ENCODE data around the gene RETREG2. TPM values are rescaled to one million over a fixed set of nuclear protein-coding genes. Genes with fewer than 3 reads are reported as not detected.

RETREG2 gene
- total and polyA plus RNA-seq, 2 of the 4 experiments (the other 2 are of a cell fraction) = 45.2 to 51.1 TPM

DNA sequence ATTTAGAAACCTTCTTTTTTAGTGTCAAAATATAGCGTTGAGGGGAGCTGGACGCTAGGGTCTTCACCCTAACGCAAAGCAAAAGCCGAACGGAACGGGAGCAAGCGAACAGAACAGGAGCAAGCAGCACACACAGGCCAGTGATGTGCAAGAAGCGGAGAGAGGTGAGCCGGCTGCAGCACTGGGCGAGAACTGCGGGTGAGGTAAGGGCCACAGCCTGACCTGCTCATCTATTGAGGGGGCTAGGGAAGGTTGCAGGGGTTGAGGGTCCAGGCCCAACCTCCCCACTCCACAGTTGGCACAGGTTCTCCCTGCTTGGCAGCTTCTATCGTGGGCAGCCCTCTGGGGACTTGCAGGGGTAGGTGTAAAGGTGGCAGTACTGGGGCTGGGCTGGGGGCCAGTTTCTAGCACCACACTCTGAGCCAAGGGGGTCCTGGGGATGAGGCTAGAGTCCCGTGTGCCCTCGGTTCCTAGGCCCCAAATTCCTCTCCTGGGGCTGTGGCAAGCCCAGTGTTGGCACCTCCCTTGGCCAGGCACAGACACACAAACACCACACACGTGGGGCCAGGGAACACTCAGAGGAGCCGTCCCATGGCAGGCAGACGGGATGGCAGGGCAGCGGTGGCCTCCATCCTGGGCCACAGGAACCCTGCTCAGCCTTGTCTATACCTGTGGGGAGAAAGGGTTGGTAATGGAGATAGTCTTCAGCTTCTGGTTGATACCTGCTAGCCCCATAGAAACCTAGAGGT lies 41.9 kb downstream of the RETREG2 start:
- H2AK9ac ChIP-seq (replicated peaks; ENCODE audit: low read depth, low read length, poor library complexity) = peak overlapping the region; percentile 25
- H4K91ac ChIP-seq (ENCODE audit: insufficient read depth, low read depth, low read length) = no peak overlapping the region
- H2BK15ac ChIP-seq (ENCODE audit: low read depth, low read length) = no peak overlapping the region
- no peaks in the 10 kb centered on the region for H3K27me3 ChIP-seq (ENCODE audit: control insufficient read depth, insufficient read depth, low read length)
- no peak for ATAC-seq (ENCODE audit: low read depth)
- intact Hi-C loops (cut with micrococcal nuclease) (loop anchor here (1.0 to 2.0 kb wide), 2 partner anchors 59 to 78 kb away; partner anchors contain the start of gene DNAJB2), dilution Hi-C loops (cut with HindIII; ENCODE audit: low sequenced_read_pairs, unreplicated experiment) (no loop called here), in situ Hi-C loops (cut with MboI; ENCODE audit: low sequenced_read_pairs) (no loop called here)
- no peak overlapping the region for H4K5ac ChIP-seq (ENCODE audit: low read depth, low read length)
- ChIA-PET POLR2A (ENCODE audit: unreplicated experiment) (no interaction called here), CTCF (no interaction called here)
- DNase-seq = no peak
- 93% methylated on average over 6 of the region's 18 CpGs; no CpG with 5 or more reads in 1 of the 2 experiments for WGBS, 2 experiments (ENCODE audit: extremely low coverage in 2 of 2, insufficient read length in 1 of 2)
- peaks cover 8% of the 10 kb centered on the region for H4K20me1 ChIP-seq (ENCODE audit: insufficient read depth, low read length)
- no TSS peak for BruUV-seq (replicated peaks)
- H4K8ac ChIP-seq (ENCODE audit: low read depth in 2 of 2, low read length in 2 of 2) = no peak overlapping the region
- peaks cover 8 to 22% of the 10 kb centered on the region in 2 experiments; a peak in 3 of 4 replicates for H3K79me1 ChIP-seq (ENCODE audit: low read depth in 1 of 2, low read length in 2 of 2)
- H3K4me3 ChIP-seq (ENCODE audit: insufficient read depth, low read depth, low read length) = no peak overlapping the region
- H3K27ac ChIP-seq (ENCODE audit: insufficient read depth, low read length) = no peak overlapping the region
- H2AK5ac ChIP-seq (ENCODE audit: low read depth, low read length) = no peak overlapping the region
- no peak overlapping the region for H3K4me2 ChIP-seq (ENCODE audit: low read depth, low read length)
- no peak overlapping the region for H3K56ac ChIP-seq (ENCODE audit: extremely low read depth, insufficient read depth, low read length)
- H3K9me1 ChIP-seq (ENCODE audit: insufficient read depth, low read length) = peaks cover 6% of the 10 kb centered on the region
- H3K18ac ChIP-seq (ENCODE audit: low read depth, low read length) = no peak overlapping the region
- no peak overlapping the region for H2AFZ ChIP-seq (replicated peaks; ENCODE audit: low read length, poor library complexity)
- no peak overlapping the region for H3K14ac ChIP-seq (replicated peaks; ENCODE audit: low read depth, low read length)
- no peak overlapping the region for H3K9ac ChIP-seq (ENCODE audit: low read depth, low read length)
- H2BK5ac ChIP-seq (ENCODE audit: low read depth, low read length, poor library complexity, severe bottlenecking) = no peak overlapping the region
- no peak overlapping the region for H2BK120ac ChIP-seq (ENCODE audit: low read depth, low read length)
- H3K4ac ChIP-seq (ENCODE audit: low read depth, low read length) = no peak overlapping the region
- H2BK20ac ChIP-seq (ENCODE audit: low read depth, low read length) = no peak overlapping the region
- peaks cover 5% of the 10 kb centered on the region; the same call in 1 of the 2 replicates for H3K4me1 ChIP-seq (ENCODE audit: control insufficient read depth, insufficient read depth, low read length)
- H3K9me3 ChIP-seq (ENCODE audit: control insufficient read depth, insufficient read depth, low read length) = no peaks in the 10 kb centered on the region
- no peak overlapping the region for H3K23ac ChIP-seq (ENCODE audit: low read depth, low read length)
- peaks cover 51% of the 10 kb centered on the region for H3K36me3 ChIP-seq (ENCODE audit: control insufficient read depth, insufficient read depth, low read length)
- TF ChIP-seq SMC3 (IDR thresholded peaks at IDR 0.05; ENCODE audit: low read depth, low read length) (no peak), MAFK (IDR thresholded peaks at IDR 0.05; ENCODE audit: low read depth, low read length) (no peak), RFX5 (IDR thresholded peaks at IDR 0.05; ENCODE audit: low read depth, low read length) (no peak), BHLHE40 (IDR thresholded peaks at IDR 0.05; ENCODE audit: low read depth, low read length) (no peak), RCOR1 (IDR thresholded peaks at IDR 0.05; ENCODE audit: insufficient replicate concordance, low read length) (no peak), USF2 (IDR thresholded peaks at IDR 0.05; ENCODE audit: low read depth, low read length) (no peak), POLR2A (IDR thresholded peaks at IDR 0.05; ENCODE audit: low read depth, low read length) (no peak), MAZ (IDR thresholded peaks at IDR 0.05; ENCODE audit: borderline replicate concordance, low read depth, low read length) (no peak), FOS (IDR thresholded peaks at IDR 0.05; ENCODE audit: low read depth, low read length) (no peak), MXI1 (IDR thresholded peaks at IDR 0.05; ENCODE audit: borderline replicate concordance, low read depth, low read length) (no peak), CHD1 (IDR thresholded peaks at IDR 0.05; ENCODE audit: low read depth, low read length) (no peak), ELK1 (IDR thresholded peaks at IDR 0.05; ENCODE audit: borderline replicate concordance, low read depth, low read length) (no peak), NFE2L2 (IDR thresholded peaks at IDR 0.05; ENCODE audit: low read depth, low read length) (no peak), CEBPB (IDR thresholded peaks at IDR 0.05; ENCODE audit: low read depth, low read length) (no peak)
- TF ChIP-seq, protein P1, sequence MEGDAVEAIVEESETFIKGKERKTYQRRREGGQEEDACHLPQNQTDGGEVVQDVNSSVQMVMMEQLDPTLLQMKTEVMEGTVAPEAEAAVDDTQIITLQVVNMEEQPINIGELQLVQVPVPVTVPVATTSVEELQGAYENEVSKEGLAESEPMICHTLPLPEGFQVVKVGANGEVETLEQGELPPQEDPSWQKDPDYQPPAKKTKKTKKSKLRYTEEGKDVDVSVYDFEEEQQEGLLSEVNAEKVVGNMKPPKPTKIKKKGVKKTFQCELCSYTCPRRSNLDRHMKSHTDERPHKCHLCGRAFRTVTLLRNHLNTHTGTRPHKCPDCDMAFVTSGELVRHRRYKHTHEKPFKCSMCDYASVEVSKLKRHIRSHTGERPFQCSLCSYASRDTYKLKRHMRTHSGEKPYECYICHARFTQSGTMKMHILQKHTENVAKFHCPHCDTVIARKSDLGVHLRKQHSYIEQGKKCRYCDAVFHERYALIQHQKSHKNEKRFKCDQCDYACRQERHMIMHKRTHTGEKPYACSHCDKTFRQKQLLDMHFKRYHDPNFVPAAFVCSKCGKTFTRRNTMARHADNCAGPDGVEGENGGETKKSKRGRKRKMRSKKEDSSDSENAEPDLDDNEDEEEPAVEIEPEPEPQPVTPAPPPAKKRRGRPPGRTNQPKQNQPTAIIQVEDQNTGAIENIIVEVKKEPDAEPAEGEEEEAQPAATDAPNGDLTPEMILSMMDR (conservative IDR thresholded peaks at IDR 0.05; ENCODE audit: low read depth, low read length) = no peak

All from IMR-90 (cell line).